Endothelial cell of umbilical vein (primary cell): ENCODE data around the gene FRRS1. TPM values are rescaled to one million over a fixed set of nuclear protein-coding genes. Genes with fewer than 3 reads are reported as not detected.
A peak's percentile ranks its signal among the peaks of the same experiment; 100 is the strongest.

Source experiments
- BruUV-seq: library from RNA; stranded (reverse); fragments of 400-500 nt; replicated peaks from 2 replicates; lab custom pipeline; 2021; lab: Mats Ljungman, UMichigan
- CTCF ChIA-PET: fragments of 300-600, 350-600 bp; sonication (Branson Sonifier 250); formaldehyde crosslinking; loops from one replicate; lab custom pipeline; 2021; ENCODE audit warnings: antibody characterized with exemption, inconsistent platforms; lab: Charles Lee
- POLR2A ChIA-PET: fragments of 300-600, 350-600 bp; sonication (Branson Sonifier 250); formaldehyde crosslinking; loops from one replicate; lab custom pipeline; 2021; ENCODE audit warnings: antibody characterized with exemption, inconsistent platforms; lab: Charles Lee
- DNase-seq: peaks from one replicate; pipeline ENCODE4 v3.0.0-alpha.2; 2011; ENCODE audit warnings: low read depth, low spot score
- FAIRE-seq: peaks from 2 replicates; lab custom pipeline; 2011; peaks lifted over from hg19 to GRCh38; lab: Jason Lieb, UNC
- H2AFZ ChIP-seq: 2 replicates; pipeline ENCODE4 v1.6.0; 2012; ENCODE audit warnings: low read depth, low read length, control low read depth, inconsistent platforms
- H3K27ac ChIP-seq: 2 replicates; pipeline ENCODE4 v1.5.1; 2011; ENCODE audit warnings: low read depth, mild to moderate bottlenecking, control low read depth, low read length, moderate library complexity; ENCODE audit not compliant: insufficient read depth
- H3K27me3 ChIP-seq, 2 experiments: 2 replicates each; pipeline versions ENCODE4 v1.6.0 to v1.6.1; 2011; ENCODE audit warnings: low read length in 2 of 2, mixed read lengths in 1 of 2; ENCODE audit not compliant: control insufficient read depth in 2 of 2, insufficient read depth in 2 of 2
- H3K36me3 ChIP-seq, 2 experiments: 2 replicates in 1 of 2; 3 replicates in 1 of 2; pipeline ENCODE4 v1.5.1; 2011; ENCODE audit warnings: low read length in 2 of 2, mild to moderate bottlenecking in 1 of 2, moderate library complexity in 1 of 2; ENCODE audit not compliant: control insufficient read depth in 2 of 2, insufficient read depth in 2 of 2; ENCODE audit errors: extremely low read depth in 1 of 2
- H3K4me1 ChIP-seq: 3 replicates; pipeline ENCODE4 v1.5.1; 2011; ENCODE audit warnings: mild to moderate bottlenecking, low read length; ENCODE audit not compliant: control insufficient read depth, insufficient read depth; ENCODE audit errors: extremely low read depth
- H3K4me2 ChIP-seq: 2 replicates; pipeline ENCODE4 v1.6.1; 2011; ENCODE audit warnings: low read length, control low read depth, mixed read lengths; ENCODE audit not compliant: insufficient read depth
- H3K4me3 ChIP-seq, 3 experiments: fragments of 200-600 bp in 1 of 3; sonication (generic), shearing (Covaris generic) in 1 of 3; replicated peaks in 1 of 3; 2 replicates each; pipeline ENCODE4 v1.5.1; 2011 to 2016; ENCODE audit warnings: control low read depth in 3 of 3, low read length in 3 of 3, mild to moderate bottlenecking in 2 of 3, inconsistent platforms in 1 of 3, low read depth in 1 of 3, moderate library complexity in 1 of 3; ENCODE audit not compliant: insufficient read depth in 1 of 3
- H3K79me2 ChIP-seq: 2 replicates; pipeline ENCODE4 v1.6.0; 2012; ENCODE audit warnings: low read length, inconsistent platforms; ENCODE audit not compliant: control insufficient read depth, insufficient read depth
- H3K9ac ChIP-seq: replicated peaks from 2 replicates; pipeline ENCODE3; 2011; ENCODE audit warnings: low read length, control low read depth; ENCODE audit not compliant: insufficient read depth; ENCODE audit errors: extremely low read depth
- H3K9me1 ChIP-seq: replicated peaks from 3 replicates; pipeline ENCODE4 v1.6.0; 2011; ENCODE audit warnings: mild to moderate bottlenecking, low read length; ENCODE audit not compliant: control insufficient read depth, insufficient read depth; ENCODE audit errors: extremely low read depth
- H3K9me3 ChIP-seq: replicated peaks from 2 replicates; pipeline ENCODE4 v1.5.1; 2012; ENCODE audit warnings: low read length, inconsistent platforms; ENCODE audit not compliant: control insufficient read depth, insufficient read depth
- H4K20me1 ChIP-seq: replicated peaks from 2 replicates; pipeline ENCODE3; 2011; ENCODE audit warnings: mild to moderate bottlenecking, low read length; ENCODE audit not compliant: control insufficient read depth, insufficient read depth; ENCODE audit errors: extremely low read depth
- EZH2 ChIP-seq: IDR thresholded peaks from 2 replicates; pipeline ENCODE4 v1.6.1; 2012; ENCODE audit warnings: borderline replicate concordance, low read depth, mild to moderate bottlenecking, moderate library complexity, low read length, inconsistent platforms; ENCODE audit not compliant: severe bottlenecking
- FOS ChIP-seq: IDR thresholded peaks from 2 replicates; pipeline ENCODE4 v1.6.1; 2011; ENCODE audit warnings: mild to moderate bottlenecking, low read length, moderate library complexity, borderline replicate concordance; ENCODE audit not compliant: insufficient read depth
- GATA2 ChIP-seq: IDR thresholded peaks from 2 replicates; pipeline ENCODE4 v1.7.0; 2011; ENCODE audit warnings: low read depth, mild to moderate bottlenecking, moderate library complexity, mixed read lengths, low read length; ENCODE audit not compliant: insufficient read length, insufficient read depth
- JUN ChIP-seq: IDR thresholded peaks from 2 replicates; pipeline ENCODE4 v1.6.1; 2011; ENCODE audit warnings: borderline replicate concordance, low read depth; ENCODE audit not compliant: insufficient read length, insufficient read depth
- MYC ChIP-seq: IDR thresholded peaks from one replicate; pipeline ENCODE4 v1.6.1; 2011; ENCODE audit warnings: mild to moderate bottlenecking, low read depth, low read length
- dilution Hi-C: fragments of 300-500 bp; cut with MboI; formaldehyde crosslinking; loops from one replicate; pipeline ENCODE4 v1.15.0; 2019; ENCODE audit warnings: low sequenced_read_pairs; ENCODE audit not compliant: extremely low pct_ligation_motif_present
- intact Hi-C: fragments of 100-400 bp; cut with micrococcal nuclease; formaldehyde crosslinking; loops from one replicate; pipeline ENCODE4 v1.10.0; 2022
- polyA plus RNA-seq, 4 experiments: library from polyadenylated mRNA; depleted of rRNA in 3 of 4; stranded (reverse) in 3 of 4; unstranded in 1 of 4; fragments of >200 nt; gene quantifications; 2 replicates each; pipeline versions ENCODE4 v1.2.1 to v1.2.3, GENCODE V29; 2011 to 2012; ENCODE audit warnings: missing spikeins in 1 of 4
- total RNA-seq: library from RNA; stranded (reverse); gene quantifications from 2 replicates; pipeline ENCODE4 v1.2.3, GENCODE V29; 2021
- TF ChIP-seq, protein P1 (sequence below): IDR thresholded peaks from 2 replicates; pipeline ENCODE4 v1.6.1; 2011; ENCODE audit not compliant: insufficient read depth, insufficient read length
- TF ChIP-seq, protein P2 (sequence below), 2 donors: IDR thresholded peaks; 1 replicate in 1 of 2; 2 replicates in 1 of 2; pipeline ENCODE4 v1.5.1; 2011; ENCODE audit warnings: low read length in 2 of 2, mild to moderate bottlenecking in 2 of 2, moderate library complexity in 2 of 2, control low read depth in 1 of 2, inconsistent platforms in 1 of 2, low read depth in 1 of 2; ENCODE audit not compliant: insufficient read depth in 1 of 2; ENCODE audit errors: extremely low read depth in 1 of 2

FRRS1 gene
- total and polyA plus RNA-seq, 2 donors (not counting 3 experiments of a cell fraction or from before 2014, with no cell fraction given), result 1.1 to 3.1 TPM

- intact Hi-C loops (loop anchor here (1.0 kb wide), 1 partner anchor 8 kb away; no protein-coding TSS in a partner anchor), dilution Hi-C loops (no loop called here)
- H3K9me1 ChIP-seq, result no peaks in the 10 kb centered on the region
- ChIA-PET CTCF (interaction anchor here (1.7 kb wide), 1 partner anchor 26 kb away, joined by 6 read pairs; the partner anchor contains the start of gene PALMD), POLR2A (interaction anchor here (1.4 kb wide), 1 partner anchor 14 kb away, joined by 3 read pairs; no protein-coding TSS in a partner anchor)
- H3K36me3 ChIP-seq, result peaks cover 26 to 44% of the 10 kb centered on the region in 2 experiments
- H3K9ac ChIP-seq, result no peak overlapping the region
- H3K4me2 ChIP-seq, result no peak overlapping the region
- peak; percentile 54 for DNase-seq
- FAIRE-seq, result no peak
- no peak overlapping the region for H2AFZ ChIP-seq
- no peaks in the 10 kb centered on the region for H3K9me3 ChIP-seq
- H3K27ac ChIP-seq, result peak overlapping the region; percentile 36
- H3K27me3 ChIP-seq, result no peaks in the 10 kb centered on the region
- no peak overlapping the region for H3K4me3 ChIP-seq
- H3K79me2 ChIP-seq, result peaks cover 10% of the 10 kb centered on the region
- H4K20me1 ChIP-seq, result no peaks in the 10 kb centered on the region
- no peak for TF ChIP-seq GATA2
- no peak for TF ChIP-seq EZH2
- no peak for TF ChIP-seq JUN
- TF ChIP-seq, protein P1, sequence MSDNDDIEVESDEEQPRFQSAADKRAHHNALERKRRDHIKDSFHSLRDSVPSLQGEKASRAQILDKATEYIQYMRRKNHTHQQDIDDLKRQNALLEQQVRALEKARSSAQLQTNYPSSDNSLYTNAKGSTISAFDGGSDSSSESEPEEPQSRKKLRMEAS, result no peak
- no peak for TF ChIP-seq MYC
- TF ChIP-seq FOS, result no peak
- TF ChIP-seq, protein P2, sequence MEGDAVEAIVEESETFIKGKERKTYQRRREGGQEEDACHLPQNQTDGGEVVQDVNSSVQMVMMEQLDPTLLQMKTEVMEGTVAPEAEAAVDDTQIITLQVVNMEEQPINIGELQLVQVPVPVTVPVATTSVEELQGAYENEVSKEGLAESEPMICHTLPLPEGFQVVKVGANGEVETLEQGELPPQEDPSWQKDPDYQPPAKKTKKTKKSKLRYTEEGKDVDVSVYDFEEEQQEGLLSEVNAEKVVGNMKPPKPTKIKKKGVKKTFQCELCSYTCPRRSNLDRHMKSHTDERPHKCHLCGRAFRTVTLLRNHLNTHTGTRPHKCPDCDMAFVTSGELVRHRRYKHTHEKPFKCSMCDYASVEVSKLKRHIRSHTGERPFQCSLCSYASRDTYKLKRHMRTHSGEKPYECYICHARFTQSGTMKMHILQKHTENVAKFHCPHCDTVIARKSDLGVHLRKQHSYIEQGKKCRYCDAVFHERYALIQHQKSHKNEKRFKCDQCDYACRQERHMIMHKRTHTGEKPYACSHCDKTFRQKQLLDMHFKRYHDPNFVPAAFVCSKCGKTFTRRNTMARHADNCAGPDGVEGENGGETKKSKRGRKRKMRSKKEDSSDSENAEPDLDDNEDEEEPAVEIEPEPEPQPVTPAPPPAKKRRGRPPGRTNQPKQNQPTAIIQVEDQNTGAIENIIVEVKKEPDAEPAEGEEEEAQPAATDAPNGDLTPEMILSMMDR (IDR thresholded peaks at IDR 0.05; ENCODE audit: extremely low read depth in 1 of 2, insufficient read depth in 1 of 2, low read depth in 1 of 2, low read length in 2 of 2), result no peak
- H3K4me1 ChIP-seq, result peaks cover 24% of the 10 kb centered on the region
- BruUV-seq, result no TSS peak
These were observed 94.4 kb downstream of the FRRS1 start for GRCh38 chr1:99672038-99672437.
